GM12891 (cell line): ENCODE measurements around the gene AMFR.

ENCODE experiments used
- DNase-seq: peaks from one replicate; pipeline ENCODE4 v3.0.0; 2011; ENCODE audit warnings: low spot score; ENCODE audit not compliant: insufficient read length
- FAIRE-seq: peaks from 2 replicates; lab custom pipeline; 2011; peaks lifted over from hg19 to GRCh38; lab: Jason Lieb, UNC
- PAX5 ChIP-seq: IDR thresholded peaks from 2 replicates; pipeline ENCODE4 v1.6.1; 2011; ENCODE audit warnings: low read length, moderate library complexity, mild to moderate bottlenecking; ENCODE audit not compliant: insufficient read depth, severe bottlenecking
- POLR2A ChIP-seq: IDR thresholded peaks from 2 replicates; pipeline ENCODE4 v1.6.1; 2011; ENCODE audit warnings: low read depth, low read length, control low read depth
- POLR2AphosphoS5 ChIP-seq: IDR thresholded peaks from 2 replicates; pipeline ENCODE4 v1.6.1; 2011; ENCODE audit warnings: low read depth, low read length, control low read depth
- POU2F2 ChIP-seq: IDR thresholded peaks from 2 replicates; pipeline ENCODE4 v1.6.1; 2011; ENCODE audit warnings: low read depth, mild to moderate bottlenecking, control low read depth, low read length, moderate library complexity
- SPI1 ChIP-seq: IDR thresholded peaks from 2 replicates; pipeline ENCODE4 v1.6.1; 2011; ENCODE audit warnings: low read depth, low read length, control low read depth
- TAF1 ChIP-seq: IDR thresholded peaks from 2 replicates; pipeline ENCODE4 v1.6.1; 2011; ENCODE audit warnings: low read depth, low read length, control low read depth

Gene AMFR

GRCh38 chr16:56373003-56373402, 52.3 kb downstream of the AMFR start:
- FAIRE-seq, result no peak
- no peak for TF ChIP-seq PAX5
- no peak for TF ChIP-seq POLR2AphosphoS5
- TF ChIP-seq SPI1, result no peak
- no peak for TF ChIP-seq POLR2A
- TF ChIP-seq TAF1, result no peak
- TF ChIP-seq POU2F2, result no peak
- DNase-seq, result no peak

GRCh38 chr16:56372013-56372634, 53.2 kb downstream of the AMFR start:
- no peak for TF ChIP-seq PAX5
- no peak for TF ChIP-seq TAF1
- TF ChIP-seq POLR2AphosphoS5, result no peak
- TF ChIP-seq POLR2A, result no peak
- no peak for TF ChIP-seq SPI1
- TF ChIP-seq POU2F2, result no peak
- DNase-seq, result no peak
- no peak for FAIRE-seq

- FAIRE-seq (no peak), DNase-seq (no peak)
These were observed 53.7 kb downstream of the AMFR start for GRCh38 chr16:56371660-56371937.

DNA sequence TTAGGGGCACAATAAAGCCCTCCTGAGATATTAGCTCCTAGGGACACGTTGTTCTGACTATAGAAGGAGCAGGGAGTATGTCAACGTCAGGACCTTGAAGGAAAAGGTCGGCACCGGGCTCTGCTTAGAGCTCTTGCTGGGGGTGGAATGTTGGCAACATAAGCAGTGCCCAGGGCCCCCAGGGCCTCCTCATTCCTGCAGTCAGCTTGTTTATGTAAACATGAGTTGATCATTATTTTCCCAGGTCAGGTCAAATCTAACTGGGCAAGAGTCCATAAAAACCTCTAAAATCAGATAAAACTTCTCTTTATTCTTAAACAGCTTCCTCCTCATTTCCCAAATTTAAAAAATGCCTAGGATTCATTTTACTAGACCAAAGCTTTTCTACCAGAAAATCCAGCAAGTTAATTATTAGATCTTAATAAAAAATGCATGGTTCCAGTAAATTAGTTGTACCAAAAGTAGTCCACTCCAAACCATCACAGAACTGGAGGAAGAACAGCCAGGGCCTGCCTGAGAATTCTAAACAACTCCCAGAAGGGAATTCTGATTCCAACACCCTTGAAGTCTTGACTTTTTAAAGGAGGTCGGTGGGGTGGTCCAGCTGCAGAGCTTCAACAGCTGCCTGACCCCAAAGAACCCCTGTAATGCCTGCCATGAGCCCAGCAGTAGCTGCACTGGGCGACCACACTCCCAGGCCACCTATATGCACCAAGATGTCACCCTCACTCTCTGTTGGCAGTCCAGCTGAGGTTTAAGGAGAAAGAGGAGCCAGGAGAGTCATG, 54.3 kb downstream of the AMFR start:
- TF ChIP-seq SPI1 (no peak), PAX5 (no peak)
- FAIRE-seq (no peak), DNase-seq (no peak)

More at GRCh38 chr16:56371660-56371937, 53.7 kb downstream of the AMFR start:
- TF ChIP-seq PAX5 (no peak), POLR2A (no peak), SPI1 (no peak), POLR2AphosphoS5 (no peak), TAF1 (no peak), POU2F2 (no peak)

DNA sequence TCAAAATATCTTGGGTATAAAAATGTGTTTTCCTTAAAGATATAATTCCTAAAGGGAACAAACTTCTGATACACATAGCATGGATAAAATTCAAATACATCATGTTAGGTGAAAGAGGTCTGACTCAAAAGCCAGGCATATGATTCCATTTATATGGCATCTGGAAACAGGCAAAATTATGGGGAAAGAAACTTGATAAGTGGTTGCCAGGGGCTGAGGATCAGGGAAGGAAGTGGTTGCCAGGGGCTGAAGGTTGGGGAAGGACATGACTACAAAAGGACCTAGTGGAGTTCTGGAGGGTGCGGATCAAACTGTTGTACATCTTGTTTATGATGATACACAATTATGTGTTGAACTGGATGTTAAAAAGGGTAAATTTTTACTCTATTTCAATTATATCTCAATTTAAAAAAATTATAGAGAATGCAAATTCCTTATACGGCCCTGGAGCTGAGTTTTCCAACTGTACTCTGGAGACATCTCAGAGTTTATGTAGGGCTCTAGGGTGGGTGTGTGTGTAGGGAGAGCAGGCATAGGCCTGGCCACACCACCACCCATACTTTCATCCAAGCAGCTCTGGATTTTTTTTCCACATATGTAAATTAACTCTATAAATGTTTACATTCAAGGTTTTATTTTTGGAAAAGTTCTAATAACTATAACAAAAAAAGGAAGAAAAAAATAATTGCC, 55.0 kb downstream of the AMFR start:
- TF ChIP-seq SPI1 (no peak), POLR2AphosphoS5 (no peak), POLR2A (no peak), PAX5 (no peak), TAF1 (no peak), POU2F2 (no peak)
- FAIRE-seq (no peak), DNase-seq (no peak)

GRCh38 chr16:56369202-56369601, 56.1 kb downstream of the AMFR start:
- DNase-seq, result no peak
- TF ChIP-seq POLR2AphosphoS5 (no peak), POU2F2 (no peak), SPI1 (no peak), POLR2A (no peak)
- FAIRE-seq, result peak; percentile 23

DNA sequence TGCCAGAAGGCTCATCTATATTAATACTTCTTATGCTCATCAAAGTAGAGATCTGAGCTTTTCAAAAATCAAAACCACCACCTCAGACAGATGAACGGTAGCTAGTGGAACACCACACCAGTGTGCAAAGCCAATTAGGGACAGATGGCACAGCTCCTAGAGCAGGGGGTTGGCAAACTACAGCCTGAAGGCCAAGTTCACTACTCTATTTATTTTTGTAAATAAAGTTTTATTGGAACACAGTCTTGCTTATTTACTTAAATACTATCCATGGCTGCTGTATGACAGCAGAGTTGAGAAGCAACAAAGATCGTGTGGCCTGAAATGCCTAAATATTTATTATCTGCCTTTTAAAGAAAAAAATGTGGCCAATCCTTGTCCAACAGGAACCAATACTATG, 56.8 kb downstream of the AMFR start:
- FAIRE-seq, result no peak
- TF ChIP-seq SPI1 (no peak), POU2F2 (no peak), POLR2A (no peak), PAX5 (no peak), POLR2AphosphoS5 (no peak), TAF1 (no peak)
- DNase-seq, result no peak

- no peak for TF ChIP-seq PAX5
- no peak for TF ChIP-seq TAF1
- no peak for TF ChIP-seq SPI1
- no peak for TF ChIP-seq POLR2AphosphoS5
- no peak for TF ChIP-seq POU2F2
- TF ChIP-seq POLR2A, result no peak
- FAIRE-seq (no peak), DNase-seq (no peak)
These were observed 57.6 kb downstream of the AMFR start for GRCh38 chr16:56367764-56368163.

DNA sequence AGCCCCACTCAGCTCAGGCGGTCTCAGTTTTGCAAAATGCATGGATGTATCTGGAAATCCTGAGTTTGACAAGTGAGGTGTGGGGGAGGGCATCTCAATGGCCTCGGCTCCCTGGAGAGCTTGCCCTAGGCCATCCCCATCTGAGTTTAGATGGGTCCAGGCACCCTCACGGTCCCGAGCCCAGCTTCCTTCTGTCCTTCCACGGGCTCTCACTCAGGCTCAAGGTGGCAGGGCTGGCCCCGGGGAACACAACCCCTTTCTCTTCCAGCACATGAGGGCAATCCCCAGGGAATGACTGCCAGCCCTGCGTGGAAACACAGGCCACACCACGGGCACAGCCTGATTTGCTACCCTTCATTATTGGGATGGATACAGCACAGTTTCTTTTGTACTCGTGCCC, 58.4 kb downstream of the AMFR start:
- FAIRE-seq (no peak), DNase-seq (no peak)
- TF ChIP-seq TAF1, result no peak
- no peak for TF ChIP-seq POLR2AphosphoS5
- no peak for TF ChIP-seq SPI1
- no peak for TF ChIP-seq PAX5
- no peak for TF ChIP-seq POU2F2
- TF ChIP-seq POLR2A, result no peak

- peak; percentile 26 for FAIRE-seq
- DNase-seq, result no peak
- TF ChIP-seq POLR2A (no peak), PAX5 (no peak), SPI1 (no peak), POU2F2 (no peak), POLR2AphosphoS5 (no peak), TAF1 (no peak)
These were observed 59.8 kb downstream of the AMFR start for GRCh38 chr16:56365552-56365951.

- TF ChIP-seq SPI1 (no peak), POLR2A (no peak), POU2F2 (no peak), POLR2AphosphoS5 (no peak), TAF1 (no peak), PAX5 (no peak)
- DNase-seq (no peak), FAIRE-seq (no peak)
These were observed 60.5 kb downstream of the AMFR start for GRCh38 chr16:56364865-56365264.
